GM20000 (cell line): ENCODE data around the gene PGBD5.

ENCODE experiments used
- DNase-seq: peaks from one replicate; pipeline ENCODE4 v3.0.0; 2012; ENCODE audit warnings: low spot score
- CTCF ChIP-seq: IDR thresholded peaks from 2 replicates; pipeline ENCODE4 v1.5.1; 2012; ENCODE audit warnings: mild to moderate bottlenecking, control low read depth; ENCODE audit errors: extremely low read depth, missing control alignments

The PGBD5 gene

GRCh38 chr1:230459465-230459864, 33.3 kb upstream of the PGBD5 start:
- no peak for DNase-seq

GRCh38 chr1:230458509-230458908, 32.4 kb upstream of the PGBD5 start:
- no peak for DNase-seq
- TF ChIP-seq CTCF, result no peak

More at GRCh38 chr1:230459465-230459864, 33.3 kb upstream of the PGBD5 start:
- TF ChIP-seq CTCF, result no peak

- no peak for TF ChIP-seq CTCF
- no peak for DNase-seq
Observed at GRCh38 chr1:230456478-230456877, 30.3 kb upstream of the PGBD5 start.

GRCh38 chr1:230455291-230455690, 29.2 kb upstream of the PGBD5 start:
- no peak for TF ChIP-seq CTCF
- no peak for DNase-seq

- no peak for DNase-seq
- TF ChIP-seq CTCF, result no peak
Observed at GRCh38 chr1:230453377-230453776, 27.2 kb upstream of the PGBD5 start.

GRCh38 chr1:230441183-230442029, 15.3 kb upstream of the PGBD5 start:
- TF ChIP-seq CTCF, result no peak
- DNase-seq, result no peak

- DNase-seq, result no peak
- no peak for TF ChIP-seq CTCF
Observed at GRCh38 chr1:230435108-230435507, 9.0 kb upstream of the PGBD5 start.
